GM23338 (cell line): ENCODE measurements around the gene SMTNL1. TPM values are rescaled to one million over a fixed set of nuclear protein-coding genes. Genes with fewer than 3 reads are reported as not detected.

Source experiments
- ATAC-seq: fragments of 200-7000 bp; cut with Tn5 transposase; 3 replicates; pipeline ENCODE4 v1.9.1; 2020
- DNase-seq: peaks from one replicate; pipeline ENCODE4 v3.0.0-alpha.2; 2015; ENCODE audit warnings: low spot score
- H2AFZ ChIP-seq: fragments of 200-600 bp; sonication (generic); 2 replicates; pipeline ENCODE4 v1.8.0; 2016; ENCODE audit warnings: antibody characterized with exemption, mild to moderate bottlenecking, moderate library complexity
- H3F3A ChIP-seq: fragments of 200-600 bp; sonication (generic); replicated peaks from 2 replicates; pipeline ENCODE4 v1.8.0; 2017; ENCODE audit warnings: antibody characterized with exemption, mixed run types, low read depth
- H3K27ac ChIP-seq: fragments of 200-600 bp; sonication (generic); 2 replicates; pipeline ENCODE4 v1.6.1; 2016; ENCODE audit warnings: low read depth
- H3K27me3 ChIP-seq: fragments of 200-600 bp; sonication (generic); 2 replicates; pipeline ENCODE4 v1.8.0; 2016; ENCODE audit warnings: mild to moderate bottlenecking, mixed run types, moderate library complexity; ENCODE audit not compliant: insufficient read depth
- H3K36me3 ChIP-seq: fragments of 200-600 bp; sonication (generic); 2 replicates; pipeline ENCODE4 v1.8.0; 2016; ENCODE audit warnings: mild to moderate bottlenecking; ENCODE audit not compliant: insufficient read depth
- H3K4me1 ChIP-seq: fragments of 200-600 bp; sonication (generic); 2 replicates; pipeline ENCODE4 v1.8.0; 2016; ENCODE audit warnings: mild to moderate bottlenecking, moderate library complexity; ENCODE audit not compliant: insufficient read depth
- H3K4me2 ChIP-seq: fragments of 200-600 bp; sonication (generic); 2 replicates; pipeline ENCODE4 v1.7.1; 2017; ENCODE audit warnings: mixed run types
- H3K4me3 ChIP-seq: fragments of 200-600 bp; sonication (generic); 2 replicates; pipeline ENCODE4 v1.6.1; 2016; ENCODE audit warnings: mixed run types
- H3K79me2 ChIP-seq: fragments of 200-600 bp; sonication (generic); replicated peaks from 2 replicates; pipeline ENCODE4 v1.8.0; 2017; ENCODE audit warnings: mild to moderate bottlenecking; ENCODE audit not compliant: insufficient read depth
- H3K9me2 ChIP-seq: fragments of 200-600 bp; sonication (generic); 2 replicates; pipeline ENCODE4 v1.8.0; 2017; ENCODE audit not compliant: insufficient read depth
- H4K20me1 ChIP-seq: fragments of 200-600 bp; sonication (generic); replicated peaks from 2 replicates; pipeline ENCODE4 v1.8.0; 2017; ENCODE audit warnings: mild to moderate bottlenecking; ENCODE audit not compliant: insufficient read depth
- H3K27ac Mint-ChIP-seq: 2 replicates; pipeline ENCODE4 v1.8.0; 2020; ENCODE audit warnings: inconsistent platforms, mild to moderate bottlenecking, moderate library complexity, mixed read lengths
- H3K27me3 Mint-ChIP-seq: 3 replicates; pipeline ENCODE4 v1.8.0; 2022; ENCODE audit warnings: low read depth, mild to moderate bottlenecking, moderate library complexity, mixed read lengths, inconsistent platforms; ENCODE audit not compliant: insufficient read depth, poor library complexity
- H3K36me3 Mint-ChIP-seq: 3 replicates; pipeline ENCODE4 v1.8.0; 2021; ENCODE audit warnings: low read depth, mild to moderate bottlenecking, inconsistent platforms, moderate library complexity, mixed read lengths
- H3K4me1 Mint-ChIP-seq: 3 replicates; pipeline ENCODE4 v1.8.0; 2020; ENCODE audit warnings: mild to moderate bottlenecking, inconsistent platforms, mixed read lengths
- H3K4me3 Mint-ChIP-seq: 3 replicates; pipeline ENCODE4 v1.8.0; 2021; ENCODE audit warnings: moderate library complexity, mild to moderate bottlenecking, inconsistent platforms, mixed read lengths
- H3K9me3 Mint-ChIP-seq: 3 replicates; pipeline ENCODE4 v1.8.0; 2020; ENCODE audit warnings: moderate library complexity, mild to moderate bottlenecking, inconsistent platforms, mixed read lengths
- CREB1 ChIP-seq: fragments of 250-450 bp; sonication (Bioruptor Pico); IDR thresholded peaks from 2 replicates; pipeline ENCODE4 v1.5.0; 2020; ENCODE audit warnings: low read depth, mild to moderate bottlenecking, moderate library complexity
- EZH2 ChIP-seq: fragments of 200-600 bp; sonication (generic); IDR thresholded peaks from one replicate; pipeline ENCODE4 v1.8.0; 2017; ENCODE audit warnings: antibody characterized with exemption, mild to moderate bottlenecking, low read depth; ENCODE audit not compliant: unreplicated experiment
- EZH2phosphoT487 ChIP-seq: fragments of 200-600 bp; sonication (generic); IDR thresholded peaks from one replicate; pipeline ENCODE4 v1.8.1; 2018; ENCODE audit warnings: antibody characterized with exemption; ENCODE audit not compliant: unreplicated experiment
- JUNB ChIP-seq: IDR thresholded peaks from one replicate; pipeline ENCODE4 v1.6.1; 2016; ENCODE audit warnings: antibody characterized with exemption; ENCODE audit not compliant: unreplicated experiment
- NANOG ChIP-seq: IDR thresholded peaks from 2 replicates; pipeline ENCODE4 v1.6.1; 2016; ENCODE audit warnings: antibody characterized with exemption, borderline replicate concordance
- POLR2AphosphoS5 ChIP-seq: IDR thresholded peaks from 2 replicates; pipeline ENCODE4 v1.6.1; 2016; ENCODE audit warnings: antibody characterized with exemption, low read depth
- STAT1 ChIP-seq: IDR thresholded peaks from one replicate; pipeline ENCODE4 v1.6.1; 2016; ENCODE audit warnings: antibody characterized with exemption; ENCODE audit not compliant: unreplicated experiment
- ZNF114 ChIP-seq: fragments of 250-450 bp; sonication (Bioruptor Pico); IDR thresholded peaks from 2 replicates; pipeline ENCODE4 v1.5.0; 2020; ENCODE audit warnings: mild to moderate bottlenecking, moderate library complexity
- ZNF331 ChIP-seq: fragments of 250-450 bp; sonication (Bioruptor Pico); IDR thresholded peaks from 2 replicates; pipeline ENCODE4 v1.5.0; 2020; ENCODE audit warnings: low read depth, mild to moderate bottlenecking, moderate library complexity
- polyA plus RNA-seq: library from polyadenylated mRNA; unstranded; fragments of >200 nt; fragmentation: Nextera tagmentation; extraction: Ambion mirVana; gene quantifications from 2 replicates; pipeline ENCODE4 v1.2.1, GENCODE V29; 2016
- total RNA-seq: library from RNA; depleted of rRNA; stranded (reverse); fragments of >200 nt; shearing (Covaris generic); gene quantifications from 2 replicates; pipeline ENCODE4 v1.2.3, GENCODE V29; 2014
- TF ChIP-seq, protein P1 (sequence below): fragments of 250-450 bp; sonication (Bioruptor Pico); IDR thresholded peaks from 2 replicates; pipeline ENCODE4 v1.5.0; 2020; ENCODE audit warnings: mild to moderate bottlenecking, moderate library complexity
- TF ChIP-seq, protein P2 (sequence below): IDR thresholded peaks from 2 replicates; pipeline ENCODE4 v1.6.1; 2016; ENCODE audit warnings: antibody characterized with exemption
- TF ChIP-seq, protein P3 (sequence below): IDR thresholded peaks from one replicate; pipeline ENCODE4 v1.6.1; 2018; ENCODE audit warnings: antibody characterized with exemption; ENCODE audit not compliant: unreplicated experiment
- TF ChIP-seq, protein P4 (sequence below), 2 experiments: fragments of 200-600 bp in 1 of 2; sonication (generic) in 1 of 2; conservative IDR thresholded peaks; 2 replicates each; pipeline versions ENCODE4 v1.5.1 to v1.6.1; 2016 to 2017; ENCODE audit warnings: antibody characterized with exemption in 2 of 2, low read depth in 2 of 2, mild to moderate bottlenecking in 2 of 2, moderate library complexity in 1 of 2

Gene SMTNL1
- total and polyA plus RNA-seq, 2 experiments from 2014 or later = 0.31 to 0.70 TPM

DNA sequence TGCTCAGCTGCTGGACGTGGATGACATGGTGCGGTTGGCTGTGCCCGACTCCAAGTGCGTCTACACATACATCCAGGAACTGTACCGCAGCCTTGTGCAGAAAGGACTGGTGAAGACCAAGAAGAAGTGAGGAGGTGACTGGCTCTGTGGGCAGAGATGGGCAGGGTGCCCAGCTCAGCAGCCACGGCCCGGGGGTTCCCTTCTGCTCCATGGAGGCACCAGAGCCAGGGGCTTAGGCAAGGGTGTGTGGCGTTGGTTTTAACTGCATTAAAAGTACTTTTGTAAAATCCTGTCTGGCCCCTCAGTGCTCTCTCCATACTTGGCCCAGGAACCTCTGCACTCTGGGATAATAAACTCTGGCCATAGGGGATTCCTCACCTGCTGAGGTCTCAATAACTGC lies 12.6 kb downstream of the SMTNL1 start (continued):
- TF ChIP-seq JUNB = no peak

DNA sequence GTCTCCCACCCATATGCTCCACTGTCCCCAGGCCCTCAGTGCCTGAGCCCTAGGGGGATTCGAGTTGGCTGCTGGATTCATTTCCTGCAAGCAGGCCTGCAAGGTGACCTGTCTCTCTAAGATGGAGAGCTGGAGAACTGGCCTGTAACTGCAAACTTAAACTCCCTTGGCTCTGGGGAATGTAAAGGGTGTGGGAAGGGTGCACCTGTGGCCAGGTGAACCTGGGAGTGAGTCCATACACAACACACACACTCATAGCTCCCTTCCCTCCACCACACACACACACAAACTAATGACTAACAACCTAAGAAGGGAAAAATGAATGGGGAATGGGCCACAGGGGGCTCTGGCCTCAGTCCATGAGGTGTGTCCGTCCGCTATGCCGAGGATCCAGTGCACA lies 14.5 kb downstream of the SMTNL1 start:
- Histone ChIP-seq H3K4me1 (no peaks in the 10 kb centered on the region), H4K20me1 (no peaks in the 10 kb centered on the region), H3K4me2 (no peak overlapping the region), H3K79me2 (no peaks in the 10 kb centered on the region), H3K36me3 (no peaks in the 10 kb centered on the region; the same call in 1 of the 2 replicates), H3K27me3 (no peaks in the 10 kb centered on the region), H3F3A (no peaks in the 10 kb centered on the region), H3K27ac (no peak overlapping the region), H3K9me2 (no peaks in the 10 kb centered on the region), H2AFZ (no peak overlapping the region), H3K4me3 (no peak overlapping the region)
- no peak overlapping the region for H3K4me3 Mint-ChIP-seq
- H3K27me3 Mint-ChIP-seq = peaks cover 5% of the 10 kb centered on the region
- H3K36me3 Mint-ChIP-seq = peaks cover 66% of the 10 kb centered on the region
- no peaks in the 10 kb centered on the region for H3K9me3 Mint-ChIP-seq
- DNase-seq = no peak
- peaks cover 11% of the 10 kb centered on the region; the same call in 1 of the 3 replicates for H3K4me1 Mint-ChIP-seq
- no peak for TF ChIP-seq POLR2AphosphoS5
- no peak for TF ChIP-seq JUNB
- TF ChIP-seq EZH2 = no peak
- no peak for TF ChIP-seq CREB1
- TF ChIP-seq, protein P1, sequence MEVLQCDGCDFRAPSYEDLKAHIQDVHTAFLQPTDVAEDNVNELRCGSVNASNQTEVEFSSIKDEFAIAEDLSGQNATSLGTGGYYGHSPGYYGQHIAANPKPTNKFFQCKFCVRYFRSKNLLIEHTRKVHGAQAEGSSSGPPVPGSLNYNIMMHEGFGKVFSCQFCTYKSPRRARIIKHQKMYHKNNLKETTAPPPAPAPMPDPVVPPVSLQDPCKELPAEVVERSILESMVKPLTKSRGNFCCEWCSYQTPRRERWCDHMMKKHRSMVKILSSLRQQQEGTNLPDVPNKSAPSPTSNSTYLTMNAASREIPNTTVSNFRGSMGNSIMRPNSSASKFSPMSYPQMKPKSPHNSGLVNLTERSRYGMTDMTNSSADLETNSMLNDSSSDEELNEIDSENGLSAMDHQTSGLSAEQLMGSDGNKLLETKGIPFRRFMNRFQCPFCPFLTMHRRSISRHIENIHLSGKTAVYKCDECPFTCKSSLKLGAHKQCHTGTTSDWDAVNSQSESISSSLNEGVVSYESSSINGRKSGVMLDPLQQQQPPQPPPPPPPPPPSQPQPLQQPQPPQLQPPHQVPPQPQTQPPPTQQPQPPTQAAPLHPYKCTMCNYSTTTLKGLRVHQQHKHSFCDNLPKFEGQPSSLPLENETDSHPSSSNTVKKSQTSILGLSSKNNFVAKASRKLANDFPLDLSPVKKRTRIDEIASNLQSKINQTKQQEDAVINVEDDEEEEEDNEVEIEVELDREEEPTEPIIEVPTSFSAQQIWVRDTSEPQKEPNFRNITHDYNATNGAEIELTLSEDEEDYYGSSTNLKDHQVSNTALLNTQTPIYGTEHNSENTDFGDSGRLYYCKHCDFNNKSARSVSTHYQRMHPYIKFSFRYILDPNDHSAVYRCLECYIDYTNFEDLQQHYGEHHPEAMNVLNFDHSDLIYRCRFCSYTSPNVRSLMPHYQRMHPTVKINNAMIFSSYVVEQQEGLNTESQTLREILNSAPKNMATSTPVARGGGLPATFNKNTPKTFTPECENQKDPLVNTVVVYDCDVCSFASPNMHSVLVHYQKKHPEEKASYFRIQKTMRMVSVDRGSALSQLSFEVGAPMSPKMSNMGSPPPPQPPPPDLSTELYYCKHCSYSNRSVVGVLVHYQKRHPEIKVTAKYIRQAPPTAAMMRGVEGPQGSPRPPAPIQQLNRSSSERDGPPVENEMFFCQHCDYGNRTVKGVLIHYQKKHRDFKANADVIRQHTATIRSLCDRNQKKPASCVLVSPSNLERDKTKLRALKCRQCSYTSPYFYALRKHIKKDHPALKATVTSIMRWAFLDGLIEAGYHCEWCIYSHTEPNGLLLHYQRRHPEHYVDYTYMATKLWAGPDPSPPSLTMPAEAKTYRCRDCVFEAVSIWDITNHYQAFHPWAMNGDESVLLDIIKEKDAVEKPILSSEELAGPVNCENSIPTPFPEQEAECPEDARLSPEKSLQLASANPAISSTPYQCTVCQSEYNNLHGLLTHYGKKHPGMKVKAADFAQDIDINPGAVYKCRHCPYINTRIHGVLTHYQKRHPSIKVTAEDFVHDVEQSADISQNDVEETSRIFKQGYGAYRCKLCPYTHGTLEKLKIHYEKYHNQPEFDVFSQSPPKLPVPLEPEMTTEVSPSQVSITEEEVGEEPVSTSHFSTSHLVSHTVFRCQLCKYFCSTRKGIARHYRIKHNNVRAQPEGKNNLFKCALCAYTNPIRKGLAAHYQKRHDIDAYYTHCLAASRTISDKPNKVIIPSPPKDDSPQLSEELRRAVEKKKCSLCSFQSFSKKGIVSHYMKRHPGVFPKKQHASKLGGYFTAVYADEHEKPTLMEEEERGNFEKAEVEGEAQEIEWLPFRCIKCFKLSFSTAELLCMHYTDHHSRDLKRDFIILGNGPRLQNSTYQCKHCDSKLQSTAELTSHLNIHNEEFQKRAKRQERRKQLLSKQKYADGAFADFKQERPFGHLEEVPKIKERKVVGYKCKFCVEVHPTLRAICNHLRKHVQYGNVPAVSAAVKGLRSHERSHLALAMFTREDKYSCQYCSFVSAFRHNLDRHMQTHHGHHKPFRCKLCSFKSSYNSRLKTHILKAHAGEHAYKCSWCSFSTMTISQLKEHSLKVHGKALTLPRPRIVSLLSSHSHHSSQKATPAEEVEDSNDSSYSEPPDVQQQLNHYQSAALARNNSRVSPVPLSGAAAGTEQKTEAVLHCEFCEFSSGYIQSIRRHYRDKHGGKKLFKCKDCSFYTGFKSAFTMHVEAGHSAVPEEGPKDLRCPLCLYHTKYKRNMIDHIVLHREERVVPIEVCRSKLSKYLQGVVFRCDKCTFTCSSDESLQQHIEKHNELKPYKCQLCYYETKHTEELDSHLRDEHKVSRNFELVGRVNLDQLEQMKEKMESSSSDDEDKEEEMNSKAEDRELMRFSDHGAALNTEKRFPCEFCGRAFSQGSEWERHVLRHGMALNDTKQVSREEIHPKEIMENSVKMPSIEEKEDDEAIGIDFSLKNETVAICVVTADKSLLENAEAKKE (CRISPR knock-in tag) = no peak
- no peak for TF ChIP-seq EZH2phosphoT487
- TF ChIP-seq ZNF331 (CRISPR knock-in tag) = no peak
- TF ChIP-seq, protein P2, sequence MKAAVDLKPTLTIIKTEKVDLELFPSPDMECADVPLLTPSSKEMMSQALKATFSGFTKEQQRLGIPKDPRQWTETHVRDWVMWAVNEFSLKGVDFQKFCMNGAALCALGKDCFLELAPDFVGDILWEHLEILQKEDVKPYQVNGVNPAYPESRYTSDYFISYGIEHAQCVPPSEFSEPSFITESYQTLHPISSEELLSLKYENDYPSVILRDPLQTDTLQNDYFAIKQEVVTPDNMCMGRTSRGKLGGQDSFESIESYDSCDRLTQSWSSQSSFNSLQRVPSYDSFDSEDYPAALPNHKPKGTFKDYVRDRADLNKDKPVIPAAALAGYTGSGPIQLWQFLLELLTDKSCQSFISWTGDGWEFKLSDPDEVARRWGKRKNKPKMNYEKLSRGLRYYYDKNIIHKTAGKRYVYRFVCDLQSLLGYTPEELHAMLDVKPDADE = no peak
- TF ChIP-seq, protein P3, sequence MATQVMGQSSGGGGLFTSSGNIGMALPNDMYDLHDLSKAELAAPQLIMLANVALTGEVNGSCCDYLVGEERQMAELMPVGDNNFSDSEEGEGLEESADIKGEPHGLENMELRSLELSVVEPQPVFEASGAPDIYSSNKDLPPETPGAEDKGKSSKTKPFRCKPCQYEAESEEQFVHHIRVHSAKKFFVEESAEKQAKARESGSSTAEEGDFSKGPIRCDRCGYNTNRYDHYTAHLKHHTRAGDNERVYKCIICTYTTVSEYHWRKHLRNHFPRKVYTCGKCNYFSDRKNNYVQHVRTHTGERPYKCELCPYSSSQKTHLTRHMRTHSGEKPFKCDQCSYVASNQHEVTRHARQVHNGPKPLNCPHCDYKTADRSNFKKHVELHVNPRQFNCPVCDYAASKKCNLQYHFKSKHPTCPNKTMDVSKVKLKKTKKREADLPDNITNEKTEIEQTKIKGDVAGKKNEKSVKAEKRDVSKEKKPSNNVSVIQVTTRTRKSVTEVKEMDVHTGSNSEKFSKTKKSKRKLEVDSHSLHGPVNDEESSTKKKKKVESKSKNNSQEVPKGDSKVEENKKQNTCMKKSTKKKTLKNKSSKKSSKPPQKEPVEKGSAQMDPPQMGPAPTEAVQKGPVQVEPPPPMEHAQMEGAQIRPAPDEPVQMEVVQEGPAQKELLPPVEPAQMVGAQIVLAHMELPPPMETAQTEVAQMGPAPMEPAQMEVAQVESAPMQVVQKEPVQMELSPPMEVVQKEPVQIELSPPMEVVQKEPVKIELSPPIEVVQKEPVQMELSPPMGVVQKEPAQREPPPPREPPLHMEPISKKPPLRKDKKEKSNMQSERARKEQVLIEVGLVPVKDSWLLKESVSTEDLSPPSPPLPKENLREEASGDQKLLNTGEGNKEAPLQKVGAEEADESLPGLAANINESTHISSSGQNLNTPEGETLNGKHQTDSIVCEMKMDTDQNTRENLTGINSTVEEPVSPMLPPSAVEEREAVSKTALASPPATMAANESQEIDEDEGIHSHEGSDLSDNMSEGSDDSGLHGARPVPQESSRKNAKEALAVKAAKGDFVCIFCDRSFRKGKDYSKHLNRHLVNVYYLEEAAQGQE = no peak
- TF ChIP-seq NANOG = no peak
- TF ChIP-seq STAT1 = no peak
- TF ChIP-seq ZNF114 = no peak
- TF ChIP-seq, protein P4, sequence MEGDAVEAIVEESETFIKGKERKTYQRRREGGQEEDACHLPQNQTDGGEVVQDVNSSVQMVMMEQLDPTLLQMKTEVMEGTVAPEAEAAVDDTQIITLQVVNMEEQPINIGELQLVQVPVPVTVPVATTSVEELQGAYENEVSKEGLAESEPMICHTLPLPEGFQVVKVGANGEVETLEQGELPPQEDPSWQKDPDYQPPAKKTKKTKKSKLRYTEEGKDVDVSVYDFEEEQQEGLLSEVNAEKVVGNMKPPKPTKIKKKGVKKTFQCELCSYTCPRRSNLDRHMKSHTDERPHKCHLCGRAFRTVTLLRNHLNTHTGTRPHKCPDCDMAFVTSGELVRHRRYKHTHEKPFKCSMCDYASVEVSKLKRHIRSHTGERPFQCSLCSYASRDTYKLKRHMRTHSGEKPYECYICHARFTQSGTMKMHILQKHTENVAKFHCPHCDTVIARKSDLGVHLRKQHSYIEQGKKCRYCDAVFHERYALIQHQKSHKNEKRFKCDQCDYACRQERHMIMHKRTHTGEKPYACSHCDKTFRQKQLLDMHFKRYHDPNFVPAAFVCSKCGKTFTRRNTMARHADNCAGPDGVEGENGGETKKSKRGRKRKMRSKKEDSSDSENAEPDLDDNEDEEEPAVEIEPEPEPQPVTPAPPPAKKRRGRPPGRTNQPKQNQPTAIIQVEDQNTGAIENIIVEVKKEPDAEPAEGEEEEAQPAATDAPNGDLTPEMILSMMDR (conservative IDR thresholded peaks at IDR 0.05; ENCODE audit: low read depth in 2 of 2) = no peak
- H3K27ac Mint-ChIP-seq = no peak overlapping the region
- no peak for ATAC-seq
